K562 (cell line): ENCODE measurements around the gene JKAMP. TPM values are rescaled to one million over a fixed set of nuclear protein-coding genes. Genes with fewer than 3 reads are reported as not detected.

Experiments used
- ATAC-seq: fragments of 200-7000 bp; cut with Tn5 transposase; 3 replicates; pipeline ENCODE4 v1.9.1; 2020; ENCODE audit warnings: moderate library complexity
- BruUV-seq: library from RNA; stranded (reverse); fragments of 400-500 nt; replicated peaks from 2 replicates; lab custom pipeline; 2021; lab: Mats Ljungman, UMichigan
- CTCF ChIA-PET: fragments of 300-600 bp; formaldehyde crosslinking; extraction: SDS; loops from one replicate; lab custom pipeline; 2021; ENCODE audit warnings: low intra/inter-chr PET ratio; lab: Yijun Ruan, JAX
- POLR2A ChIA-PET: fragments of 300-600, 350-650 bp; sonication (Branson Sonifier 250); formaldehyde crosslinking; extraction: SDS; loops from one replicate; lab custom pipeline; 2021; ENCODE audit warnings: antibody characterized with exemption, inconsistent platforms; lab: Yijun Ruan, JAX
- DNase-seq, 4 experiments: peaks; one replicate each; pipeline versions ENCODE4 v3.0.0 to v3.0.0-alpha.2; 2011 to 2018; ENCODE audit warnings: low spot score in 3 of 4, mixed read lengths in 3 of 4; ENCODE audit errors: extremely low read depth in 1 of 4
- FAIRE-seq: peaks from 2 replicates; lab custom pipeline; 2011; peaks lifted over from hg19 to GRCh38; lab: Jason Lieb, UNC
- H2AFZ ChIP-seq: 2 replicates; pipeline ENCODE4 v1.6.0; 2011; ENCODE audit warnings: low read depth, low read length, control low read depth, inconsistent platforms
- H3K27ac ChIP-seq: fragments of 200-600 bp; 3 replicates; pipeline ENCODE4 v1.8.0; 2011; ENCODE audit warnings: low read depth, mild to moderate bottlenecking, control low read depth, inconsistent platforms, low read length, moderate library complexity, mixed read lengths; ENCODE audit errors: extremely low read depth
- H3K27me3 ChIP-seq, 2 experiments: fragments of 300-600 bp in 1 of 2; 2 replicates in 1 of 2; 3 replicates in 1 of 2; pipeline versions ENCODE4 v1.6.0 to v1.8.0; 2011; ENCODE audit warnings: inconsistent platforms in 2 of 2, low read length in 2 of 2, mild to moderate bottlenecking in 1 of 2, mixed read lengths in 1 of 2, moderate library complexity in 1 of 2; ENCODE audit not compliant: control insufficient read depth in 2 of 2, insufficient read depth in 2 of 2
- H3K36me3 ChIP-seq: fragments of 300-600 bp; 3 replicates; pipeline ENCODE4 v1.8.0; 2011; ENCODE audit warnings: mild to moderate bottlenecking, low read length, inconsistent platforms; ENCODE audit not compliant: control insufficient read depth, insufficient read depth
- H3K4me1 ChIP-seq, 2 experiments: fragments of 200-600 bp in 1 of 2; replicated peaks in 1 of 2; 2 replicates in 1 of 2; 3 replicates in 1 of 2; pipeline versions ENCODE4 v1.5.1 to v1.8.0; 2011; ENCODE audit warnings: inconsistent platforms in 2 of 2, low read length in 2 of 2, mild to moderate bottlenecking in 1 of 2, mixed read lengths in 1 of 2, moderate library complexity in 1 of 2; ENCODE audit not compliant: control insufficient read depth in 2 of 2, insufficient read depth in 2 of 2
- H3K4me2 ChIP-seq: 2 replicates; pipeline ENCODE4 v1.6.1; 2011; ENCODE audit warnings: low read length, control low read depth, inconsistent platforms, mixed read lengths; ENCODE audit not compliant: insufficient read depth
- H3K4me3 ChIP-seq: fragments of 200-600 bp; sonication (generic), shearing (Covaris generic); 2 replicates; pipeline ENCODE4 v1.5.1; 2016; ENCODE audit warnings: control low read depth, inconsistent platforms
- H3K79me2 ChIP-seq: fragments of 200-600 bp; 3 replicates; pipeline ENCODE4 v1.8.0; 2011; ENCODE audit warnings: low read length, inconsistent platforms; ENCODE audit not compliant: control insufficient read depth, insufficient read depth
- H3K9ac ChIP-seq, 2 experiments: 2 replicates each; pipeline versions ENCODE4 v1.6.0 to v1.6.1; 2011; ENCODE audit warnings: low read depth in 2 of 2, low read length in 2 of 2, control low read depth in 1 of 2, inconsistent platforms in 1 of 2, mild to moderate bottlenecking in 1 of 2, mixed read lengths in 1 of 2; ENCODE audit not compliant: insufficient read depth in 1 of 2
- H3K9me1 ChIP-seq: one replicate; pipeline ENCODE4 v1.6.0; 2011; ENCODE audit warnings: inconsistent platforms, mild to moderate bottlenecking, low read length, moderate library complexity; ENCODE audit not compliant: control insufficient read depth, insufficient read depth
- H3K9me3 ChIP-seq: replicated peaks from 2 replicates; pipeline ENCODE4 v1.5.1; 2011; ENCODE audit warnings: low read depth, low read length, inconsistent platforms; ENCODE audit not compliant: control insufficient read depth, insufficient read depth
- H4K20me1 ChIP-seq: replicated peaks from 2 replicates; pipeline ENCODE4 v1.6.1; 2011; ENCODE audit warnings: low read length, inconsistent platforms, mixed read lengths; ENCODE audit not compliant: control insufficient read depth, insufficient read depth
- LARP7 ChIP-seq: fragments of 450-650 bp; IDR thresholded peaks from 2 replicates; pipeline ENCODE4 v1.6.1; 2016
- MCM5 ChIP-seq: fragments of 450-650 bp; IDR thresholded peaks from 2 replicates; pipeline ENCODE4 v1.6.1; 2016; ENCODE audit warnings: low read depth
- NFE2 ChIP-seq: IDR thresholded peaks from 2 replicates; pipeline ENCODE4 v1.6.1; 2014; ENCODE audit warnings: antibody characterized with exemption, low read depth
- SMC3 ChIP-seq: conservative IDR thresholded peaks from 2 replicates; pipeline ENCODE4 v1.6.1; 2011; ENCODE audit warnings: low read depth, low read length, improper control_type of control experiment; ENCODE audit not compliant: insufficient read depth
- ZKSCAN1 ChIP-seq: fragments of 150-350 bp; IDR thresholded peaks from 2 replicates; pipeline ENCODE4 v1.6.1; 2016; ENCODE audit warnings: low read depth, low read length
- ZNF212 ChIP-seq: fragments of 450-650 bp; formaldehyde crosslinking; IDR thresholded peaks from 2 replicates; pipeline ENCODE4 v1.4.0; 2020; ENCODE audit warnings: mild to moderate bottlenecking
- ZNF766 ChIP-seq: fragments of 200-800 bp; sonication (Bioruptor generic); conservative IDR thresholded peaks from 2 replicates; pipeline ENCODE4 v1.6.1; 2016; ENCODE audit warnings: missing genetic modification characterization, missing compliant biosample characterization
- WGBS: fragments of 100-300 bp; shearing (Covaris generic); methylation state at CpG from one replicate; pipeline ENCODE4 v1.1.6; 2016; ENCODE audit warnings: low coverage, mixed read lengths; ENCODE audit not compliant: insufficient coverage; ENCODE audit errors: missing lambda C conversion rate; 5-methylcytosine and 5-hydroxymethylcytosine counted together
- in situ Hi-C: fragments of 300-500 bp; cut with MboI; formaldehyde crosslinking; loops from 4 replicates; pipeline ENCODE4 v1.15.0; 2018; ENCODE audit warnings: inconsistent platforms, mixed read lengths
- intact Hi-C: fragments of 100-400 bp; cut with micrococcal nuclease; formaldehyde crosslinking; loops from 2 replicates; pipeline ENCODE4 v1.14.2; 2022
- polyA plus RNA-seq, 8 experiments: library from polyadenylated mRNA; depleted of rRNA in 4 of 8; stranded (reverse) in 5 of 8; unstranded in 3 of 8; fragments of >200 nt; fragmentation: Nextera tagmentation in 2 of 8; fragmentation: Illumina TruSeq in 1 of 8; extraction: Ambion mirVana in 2 of 8; extraction: Trizol in 1 of 8; gene quantifications; 2 replicates each; pipeline versions ENCODE4 v1.2.1 to v1.2.3, GENCODE V29; 2011 to 2014; ENCODE audit warnings: inconsistent platforms in 1 of 8, missing spikeins in 1 of 8
- total RNA-seq, 7 experiments: library from RNA; depleted of rRNA in 6 of 7; stranded (reverse); fragments of >200 nt in 6 of 7; fragmentation: Illumina TruSeq in 2 of 7; extraction: Trizol in 2 of 7; gene quantifications; 2 replicates each; pipeline versions ENCODE4 v1.2.1 to v1.2.3, GENCODE V29; 2011 to 2021; ENCODE audit warnings: low replicate concordance in 1 of 7
- TF ChIP-seq, protein P1 (sequence below), 2 experiments: IDR thresholded peaks; 2 replicates each; pipeline ENCODE4 v1.6.1; 2011; ENCODE audit warnings: borderline replicate concordance in 1 of 2, control low read depth in 1 of 2, low read depth in 1 of 2, low read length in 1 of 2, mild to moderate bottlenecking in 1 of 2, mixed read lengths in 1 of 2, moderate library complexity in 1 of 2; ENCODE audit not compliant: insufficient read depth in 1 of 2, insufficient read length in 1 of 2, poor library complexity in 1 of 2, severe bottlenecking in 1 of 2; ENCODE audit errors: extremely low read depth in 1 of 2
- TF ChIP-seq, protein P2 (sequence below), 2 experiments: fragments of 200-800 bp in 1 of 2; sonication (Bioruptor generic) in 1 of 2; sonication (generic) in 1 of 2; formaldehyde crosslinking in 1 of 2; IDR thresholded peaks in 1 of 2; conservative IDR thresholded peaks in 1 of 2; 2 replicates each; pipeline versions ENCODE4 v1.5.0 to v1.6.1; 2016 to 2020; ENCODE audit warnings: missing compliant biosample characterization in 1 of 2, missing genetic modification characterization in 1 of 2, missing genetic modification reagents in 1 of 2
- TF ChIP-seq, protein P3 (sequence below): fragments of 450-650 bp; formaldehyde crosslinking; IDR thresholded peaks from 2 replicates; pipeline ENCODE4 v1.4.0; 2020; ENCODE audit warnings: mild to moderate bottlenecking
- TF ChIP-seq, protein P4 (sequence below): fragments of 250-450 bp; sonication (Bioruptor Pico); IDR thresholded peaks from 2 replicates; pipeline ENCODE4 v1.4.0; 2020; ENCODE audit warnings: mild to moderate bottlenecking, moderate library complexity, borderline replicate concordance
- TF ChIP-seq, protein P5 (sequence below): fragments of 250-450 bp; sonication (Bioruptor Pico); IDR thresholded peaks from 2 replicates; pipeline ENCODE4 v1.8.0; 2021; ENCODE audit warnings: moderate library complexity, mild to moderate bottlenecking, inconsistent platforms
- TF ChIP-seq, protein P6 (sequence below): sonication (generic); IDR thresholded peaks from 2 replicates; pipeline ENCODE4 v1.6.1; 2016

JKAMP gene
- total and polyA plus RNA-seq, 9 of the 15 experiments (the other 6 are each of a cell fraction or from before 2014, with no cell fraction given), result 19.3 to 119 (median 33.8) TPM

DNA sequence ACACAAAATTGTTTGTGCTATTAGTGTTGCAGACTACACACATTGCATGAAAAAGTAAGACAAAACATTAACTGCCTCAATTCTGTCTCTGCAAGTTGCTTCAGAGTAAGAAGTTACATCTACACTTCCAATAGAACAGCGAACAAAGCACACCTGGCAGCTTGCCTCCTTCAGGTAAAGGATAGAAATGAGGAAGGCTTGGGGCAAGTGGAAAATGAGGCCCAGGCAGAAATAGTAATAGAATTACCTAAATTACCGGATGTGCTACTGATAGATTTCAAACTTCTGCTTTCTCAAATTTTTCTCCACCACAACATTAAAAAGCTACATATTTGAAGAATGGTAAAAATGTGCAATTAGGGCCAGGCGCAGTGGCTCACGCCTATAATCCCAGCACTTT, 54.6 kb downstream of the JKAMP start:
- FAIRE-seq (no peak), DNase-seq (no peak), ATAC-seq (no peak)
- Histone ChIP-seq H3K4me2 (no peak overlapping the region), H3K4me1 (no peaks in the 10 kb centered on the region), H3K27me3 (0 out of 5 replicates have a peak, but pooled peaks cover 0 to 6% of the 10 kb centered on the region in 2 experiments), H2AFZ (no peak overlapping the region), H3K9me1 (no peaks in the 10 kb centered on the region), H3K27ac (no peak overlapping the region), H3K36me3 (no peaks in the 10 kb centered on the region), H3K79me2 (no peaks in the 10 kb centered on the region), H3K9ac (no peak overlapping the region), H3K4me3 (no peak overlapping the region), H4K20me1 (no peaks in the 10 kb centered on the region), H3K9me3 (no peaks in the 10 kb centered on the region)
- intact Hi-C loops, result no loop called here
- no TSS peak for BruUV-seq
- WGBS, result 8% methylated on average over 4 of the region's 4 CpGs
- ChIA-PET CTCF (no interaction called here), POLR2A (no interaction called here)
- in situ Hi-C loops, result no loop called here
- TF ChIP-seq, protein P1, sequence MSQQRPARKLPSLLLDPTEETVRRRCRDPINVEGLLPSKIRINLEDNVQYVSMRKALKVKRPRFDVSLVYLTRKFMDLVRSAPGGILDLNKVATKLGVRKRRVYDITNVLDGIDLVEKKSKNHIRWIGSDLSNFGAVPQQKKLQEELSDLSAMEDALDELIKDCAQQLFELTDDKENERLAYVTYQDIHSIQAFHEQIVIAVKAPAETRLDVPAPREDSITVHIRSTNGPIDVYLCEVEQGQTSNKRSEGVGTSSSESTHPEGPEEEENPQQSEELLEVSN (IDR thresholded peaks at IDR 0.05; ENCODE audit: borderline replicate concordance in 1 of 2, extremely low read depth in 1 of 2, insufficient read depth in 1 of 2, insufficient read length in 1 of 2, low read depth in 1 of 2, low read length in 1 of 2, poor library complexity in 1 of 2, severe bottlenecking in 1 of 2), result no peak
- TF ChIP-seq, protein P2, sequence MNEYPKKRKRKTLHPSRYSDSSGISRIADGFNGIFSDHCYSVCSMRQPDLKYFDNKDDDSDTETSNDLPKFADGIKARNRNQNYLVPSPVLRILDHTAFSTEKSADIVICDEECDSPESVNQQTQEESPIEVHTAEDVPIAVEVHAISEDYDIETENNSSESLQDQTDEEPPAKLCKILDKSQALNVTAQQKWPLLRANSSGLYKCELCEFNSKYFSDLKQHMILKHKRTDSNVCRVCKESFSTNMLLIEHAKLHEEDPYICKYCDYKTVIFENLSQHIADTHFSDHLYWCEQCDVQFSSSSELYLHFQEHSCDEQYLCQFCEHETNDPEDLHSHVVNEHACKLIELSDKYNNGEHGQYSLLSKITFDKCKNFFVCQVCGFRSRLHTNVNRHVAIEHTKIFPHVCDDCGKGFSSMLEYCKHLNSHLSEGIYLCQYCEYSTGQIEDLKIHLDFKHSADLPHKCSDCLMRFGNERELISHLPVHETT (CRISPR knock-in tag; conservative IDR thresholded peaks at IDR 0.05 in 1 of 2, IDR thresholded peaks at IDR 0.05 in 1 of 2), result no peak
- TF ChIP-seq, protein P3, sequence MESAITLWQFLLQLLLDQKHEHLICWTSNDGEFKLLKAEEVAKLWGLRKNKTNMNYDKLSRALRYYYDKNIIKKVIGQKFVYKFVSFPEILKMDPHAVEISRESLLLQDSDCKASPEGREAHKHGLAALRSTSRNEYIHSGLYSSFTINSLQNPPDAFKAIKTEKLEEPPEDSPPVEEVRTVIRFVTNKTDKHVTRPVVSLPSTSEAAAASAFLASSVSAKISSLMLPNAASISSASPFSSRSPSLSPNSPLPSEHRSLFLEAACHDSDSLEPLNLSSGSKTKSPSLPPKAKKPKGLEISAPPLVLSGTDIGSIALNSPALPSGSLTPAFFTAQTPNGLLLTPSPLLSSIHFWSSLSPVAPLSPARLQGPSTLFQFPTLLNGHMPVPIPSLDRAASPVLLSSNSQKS (CRISPR knock-in tag), result no peak
- TF ChIP-seq ZNF766 (CRISPR knock-in tag) (no peak), NFE2 (no peak), SMC3 (no peak), ZKSCAN1 (no peak), LARP7 (no peak), ZNF212 (CRISPR knock-in tag) (no peak), MCM5 (no peak)
- TF ChIP-seq, protein P4, sequence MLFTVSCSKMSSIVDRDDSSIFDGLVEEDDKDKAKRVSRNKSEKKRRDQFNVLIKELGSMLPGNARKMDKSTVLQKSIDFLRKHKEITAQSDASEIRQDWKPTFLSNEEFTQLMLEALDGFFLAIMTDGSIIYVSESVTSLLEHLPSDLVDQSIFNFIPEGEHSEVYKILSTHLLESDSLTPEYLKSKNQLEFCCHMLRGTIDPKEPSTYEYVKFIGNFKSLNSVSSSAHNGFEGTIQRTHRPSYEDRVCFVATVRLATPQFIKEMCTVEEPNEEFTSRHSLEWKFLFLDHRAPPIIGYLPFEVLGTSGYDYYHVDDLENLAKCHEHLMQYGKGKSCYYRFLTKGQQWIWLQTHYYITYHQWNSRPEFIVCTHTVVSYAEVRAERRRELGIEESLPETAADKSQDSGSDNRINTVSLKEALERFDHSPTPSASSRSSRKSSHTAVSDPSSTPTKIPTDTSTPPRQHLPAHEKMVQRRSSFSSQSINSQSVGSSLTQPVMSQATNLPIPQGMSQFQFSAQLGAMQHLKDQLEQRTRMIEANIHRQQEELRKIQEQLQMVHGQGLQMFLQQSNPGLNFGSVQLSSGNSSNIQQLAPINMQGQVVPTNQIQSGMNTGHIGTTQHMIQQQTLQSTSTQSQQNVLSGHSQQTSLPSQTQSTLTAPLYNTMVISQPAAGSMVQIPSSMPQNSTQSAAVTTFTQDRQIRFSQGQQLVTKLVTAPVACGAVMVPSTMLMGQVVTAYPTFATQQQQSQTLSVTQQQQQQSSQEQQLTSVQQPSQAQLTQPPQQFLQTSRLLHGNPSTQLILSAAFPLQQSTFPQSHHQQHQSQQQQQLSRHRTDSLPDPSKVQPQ (CRISPR knock-in tag), result no peak
- TF ChIP-seq, protein P5, sequence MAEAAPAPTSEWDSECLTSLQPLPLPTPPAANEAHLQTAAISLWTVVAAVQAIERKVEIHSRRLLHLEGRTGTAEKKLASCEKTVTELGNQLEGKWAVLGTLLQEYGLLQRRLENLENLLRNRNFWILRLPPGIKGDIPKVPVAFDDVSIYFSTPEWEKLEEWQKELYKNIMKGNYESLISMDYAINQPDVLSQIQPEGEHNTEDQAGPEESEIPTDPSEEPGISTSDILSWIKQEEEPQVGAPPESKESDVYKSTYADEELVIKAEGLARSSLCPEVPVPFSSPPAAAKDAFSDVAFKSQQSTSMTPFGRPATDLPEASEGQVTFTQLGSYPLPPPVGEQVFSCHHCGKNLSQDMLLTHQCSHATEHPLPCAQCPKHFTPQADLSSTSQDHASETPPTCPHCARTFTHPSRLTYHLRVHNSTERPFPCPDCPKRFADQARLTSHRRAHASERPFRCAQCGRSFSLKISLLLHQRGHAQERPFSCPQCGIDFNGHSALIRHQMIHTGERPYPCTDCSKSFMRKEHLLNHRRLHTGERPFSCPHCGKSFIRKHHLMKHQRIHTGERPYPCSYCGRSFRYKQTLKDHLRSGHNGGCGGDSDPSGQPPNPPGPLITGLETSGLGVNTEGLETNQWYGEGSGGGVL, result no peak
- TF ChIP-seq, protein P6, sequence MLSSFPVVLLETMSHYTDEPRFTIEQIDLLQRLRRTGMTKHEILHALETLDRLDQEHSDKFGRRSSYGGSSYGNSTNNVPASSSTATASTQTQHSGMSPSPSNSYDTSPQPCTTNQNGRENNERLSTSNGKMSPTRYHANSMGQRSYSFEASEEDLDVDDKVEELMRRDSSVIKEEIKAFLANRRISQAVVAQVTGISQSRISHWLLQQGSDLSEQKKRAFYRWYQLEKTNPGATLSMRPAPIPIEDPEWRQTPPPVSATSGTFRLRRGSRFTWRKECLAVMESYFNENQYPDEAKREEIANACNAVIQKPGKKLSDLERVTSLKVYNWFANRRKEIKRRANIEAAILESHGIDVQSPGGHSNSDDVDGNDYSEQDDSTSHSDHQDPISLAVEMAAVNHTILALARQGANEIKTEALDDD, result no peak
